Heart right ventricle (tissue), 16 donors: ENCODE data around the gene HSPG2. TPM values are rescaled to one million over a fixed set of nuclear protein-coding genes. Genes with fewer than 3 reads are reported as not detected.
A peak's percentile ranks its signal among the peaks of the same experiment; 100 is the strongest.

ENCODE experiments used
- ATAC-seq, 8 donors: fragments of 200-7000 bp; cut with Tn5 transposase; one replicate each; pipeline ENCODE4 v1.9.1; 2020; ENCODE audit warnings: mild to moderate bottlenecking in 8 of 8, moderate library complexity in 8 of 8, moderate number of reproducible peaks in 1 of 8
- DNase-seq, 2 donors: peaks; one replicate each; pipeline ENCODE4 v3.0.0-alpha.2; 2020
- H3K27ac ChIP-seq, 10 donors: fragments of 200-600 bp; sonication (generic) in 2 of 10; one replicate each; pipeline versions ENCODE4 v1.5.0 to v1.8.0; 2020 to 2022; ENCODE audit warnings: mild to moderate bottlenecking in 3 of 10
- H3K27me3 ChIP-seq, 7 donors: fragments of 200-600 bp; one replicate each; pipeline ENCODE4 v1.8.0; 2021 to 2022; ENCODE audit warnings: mild to moderate bottlenecking in 2 of 7
- H3K36me3 ChIP-seq, 9 donors: fragments of 200-600 bp; sonication (generic) in 1 of 9; one replicate each; pipeline versions ENCODE4 v1.5.0 to v1.8.0; 2020 to 2022; ENCODE audit warnings: mild to moderate bottlenecking in 2 of 9
- H3K4me1 ChIP-seq, 9 donors: fragments of 200-600 bp; sonication (generic) in 1 of 9; one replicate each; pipeline versions ENCODE4 v1.5.0 to v1.8.0; 2020 to 2022; ENCODE audit warnings: mild to moderate bottlenecking in 4 of 9
- H3K4me3 ChIP-seq, 10 donors: fragments of 200-600 bp; sonication (generic) in 2 of 10; one replicate each; pipeline versions ENCODE4 v1.5.0 to v1.8.0; 2020 to 2022; ENCODE audit warnings: mild to moderate bottlenecking in 7 of 10, moderate library complexity in 2 of 10
- H3K9me3 ChIP-seq, 11 donors: fragments of 200-600 bp in 10 of 11; sonication (generic) in 2 of 11; one replicate each; pipeline versions ENCODE4 v1.5.0 to v1.8.0; 2013 to 2022; ENCODE audit warnings: mild to moderate bottlenecking in 2 of 11, control low read depth in 1 of 11, moderate library complexity in 1 of 11
- CTCF ChIP-seq, 9 donors: fragments of 200-600 bp; sonication (generic) in 2 of 9; IDR thresholded peaks; one replicate each; pipeline versions ENCODE4 v1.5.0 to v1.8.0; 2021 to 2022; ENCODE audit warnings: antibody characterized with exemption in 9 of 9, mild to moderate bottlenecking in 5 of 9, moderate library complexity in 1 of 9
- WGBS, 2 donors: extraction: QIAGEN DNeasy Blood & Tissue Kit; methylation state at CpG; one replicate each; pipeline ENCODE4 v1.1.7; 2013; ENCODE audit warnings: inconsistent platforms in 1 of 2; 5-methylcytosine and 5-hydroxymethylcytosine counted together
- intact Hi-C, 10 donors: fragments of 100-400 bp; cut with DNase I; formaldehyde crosslinking; loops; one replicate each; pipeline versions ENCODE4 v1.11.1 to v1.14.2; 2022
- polyA plus RNA-seq, 2 donors: library from polyadenylated mRNA; stranded (reverse); fragments of 200-250 nt; gene quantifications; one replicate each; pipeline ENCODE4 v1.2.3, GENCODE V29; 2013
- total RNA-seq, 10 donors: library from RNA; stranded (reverse); fragmentation: NEBNext Ultra II Directional in 3 of 10; extraction: Animal tissue kit (Norgen Biotek cat#: 25700) in 3 of 10; gene quantifications; one replicate each; pipeline versions ENCODE4 v1.2.1 to v1.2.4, GENCODE V29; 2021 to 2023
- donor health status: Arrhythmogenic right ventricular cardiomyopathy.
- donor health status: ischemic (EF 13 %, LVEDD 7.1; RV severe dilation, severe dysfunction).
- donor health status: healthy with polysubstance abuse.
- donor health status: DM: no; HTN: yes; CAD: no.
- donor health status: DM: no; HTN: no; CAD: no.
- donor health status: ischemic (EF 25% LVEDD 6.9; RV normal size, moderate dysfunction).
- donor health status: ischemic (EF 25% LVEDD 5.7; RV mildly dilated, moderate dysfunction).
- donor health status: healthy.
- donor health status: DM: yes; HTN: yes; CAD: no.
- donor health status: Ischemic cardiomyopathy.
- donor health status: ischemic (EF 35%, LVEDD 5.7; RV mildly dilated, moderate dysfunction).
- donor health status: nonischemic (EF 11% LVEDD 7.7; RV severe dilation, severe dysfunction).
- donor health status: DM: yes; HTN: yes; CAD: no.
- donor health status: PGD.
- donor health status: ischemic (EF 29% LVEDD 5.4; RV normal size, mild dysfunction).
- donor health status: nonischemic (EF 23%, LVEDD 6.1; RV moderate dilation, normal function).

The HSPG2 gene
- total and polyA plus RNA-seq, 12 donors: 221 to 508 (median 310) TPM

GRCh38 chr1:21841852-21842466, 95.2 kb downstream of the HSPG2 start:
- no peak for TF ChIP-seq CTCF (IDR thresholded peaks at IDR 0.05)
- ATAC-seq: peak in 1 of 8 donors; percentile 5
- 89 to 91% methylated on average over 21 of the region's 21 CpGs for WGBS, 2 donors
- Histone ChIP-seq H3K27ac (no peak overlapping the region), H3K36me3 (peaks cover 0 to 100% (median 98%) of the 10 kb centered on the region in 9 donors), H3K9me3 (no peaks in the 10 kb centered on the region), H3K27me3 (no peaks in the 10 kb centered on the region), H3K4me3 (no peak overlapping the region), H3K4me1 (no peaks in the 10 kb centered on the region)
- intact Hi-C loops: no loop called here
- no peak for DNase-seq

DNA sequence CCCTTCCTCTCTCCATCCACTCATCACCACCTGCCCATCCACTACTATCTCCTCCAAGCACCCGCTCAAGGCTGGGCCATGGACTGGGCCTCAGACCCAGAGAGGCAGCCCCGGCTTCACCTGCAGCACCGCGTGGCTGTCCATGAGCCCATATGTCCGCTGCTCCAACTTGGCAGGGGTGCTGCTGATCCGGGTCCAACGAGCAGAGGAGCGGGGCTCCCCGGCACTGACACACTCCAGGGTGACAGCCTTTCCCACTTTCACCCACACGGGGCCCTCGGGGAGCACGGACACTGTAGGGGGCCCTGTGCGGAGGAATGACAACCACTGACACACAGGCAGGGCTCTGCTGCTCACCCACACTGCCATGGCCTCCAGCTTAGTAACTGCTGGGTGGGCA, 96.1 kb downstream of the HSPG2 start:
- H3K4me3 ChIP-seq: no peak overlapping the region
- 88 to 92% methylated on average over 13 of the region's 13 CpGs for WGBS, 2 donors
- H3K4me1 ChIP-seq: no peaks in the 10 kb centered on the region
- H3K27ac ChIP-seq: no peak overlapping the region
- no peak for TF ChIP-seq CTCF (IDR thresholded peaks at IDR 0.05)
- no peaks in the 10 kb centered on the region for H3K9me3 ChIP-seq
- H3K27me3 ChIP-seq: no peaks in the 10 kb centered on the region
- intact Hi-C loops: no loop called here
- peak in 1 of 8 donors; percentile 18 for ATAC-seq
- DNase-seq: no peak
- peaks cover 0 to 100% (median 98%) of the 10 kb centered on the region in 9 donors for H3K36me3 ChIP-seq

GRCh38 chr1:21839337-21840037, 97.6 kb downstream of the HSPG2 start:
- no peak for TF ChIP-seq CTCF (IDR thresholded peaks at IDR 0.05)
- 89 to 93% methylated on average over 19 of the region's 19 CpGs for WGBS, 2 donors
- no peaks in the 10 kb centered on the region for H3K27me3 ChIP-seq
- H3K4me1 ChIP-seq: no peaks in the 10 kb centered on the region
- peaks cover 4 to 100% (median 99%) of the 10 kb centered on the region in 9 donors for H3K36me3 ChIP-seq
- peaks cover 0 to 2% (median 0%) of the 10 kb centered on the region in 11 donors for H3K9me3 ChIP-seq
- no peak overlapping the region for H3K27ac ChIP-seq
- no peak for DNase-seq
- H3K4me3 ChIP-seq: no peak overlapping the region
- no peak for ATAC-seq
- intact Hi-C loops: no loop called here

DNA sequence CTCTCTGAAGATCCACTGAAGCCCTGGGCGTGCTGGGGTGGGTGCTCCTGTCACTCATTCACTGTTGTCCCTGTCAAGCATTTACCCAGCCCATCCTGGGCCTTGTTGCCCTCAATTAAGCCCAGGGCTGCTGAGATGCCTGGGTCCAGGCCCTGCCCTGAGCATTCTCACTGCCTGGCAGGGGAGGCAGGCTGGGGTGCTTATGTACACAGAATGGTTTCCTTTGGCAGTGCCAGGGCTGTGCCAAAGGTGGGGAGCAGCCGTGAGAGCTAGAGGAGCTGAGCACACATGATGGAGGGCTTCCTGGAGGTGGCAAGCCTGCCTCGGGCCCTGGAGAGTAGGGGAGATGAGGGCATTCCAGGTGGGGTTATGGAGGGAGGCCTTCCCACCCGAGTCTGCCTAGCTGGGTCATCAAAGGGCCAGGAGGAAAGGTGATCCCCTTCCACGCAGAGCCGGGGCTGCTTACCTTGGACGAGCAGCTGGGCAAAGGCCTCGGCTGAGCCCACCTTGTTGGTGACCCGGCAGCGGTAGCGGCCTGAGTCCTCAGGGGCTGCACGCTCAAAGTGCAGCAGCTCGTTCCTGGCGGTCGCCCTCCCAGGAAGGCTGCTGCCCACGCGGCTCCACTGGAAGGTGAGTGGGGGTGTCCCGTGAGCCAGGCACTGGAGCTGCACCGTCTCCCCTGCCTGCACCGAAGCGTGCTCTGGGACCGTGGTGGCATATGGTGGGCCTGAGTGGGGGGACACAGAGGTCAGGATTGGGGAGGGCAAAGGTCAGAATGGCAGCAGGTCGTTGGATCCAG, 98.6 kb downstream of the HSPG2 start:
- 90 to 91% methylated on average over 23 of the region's 23 CpGs for WGBS, 2 donors
- intact Hi-C loops: no loop called here

More for the DNA sequence above, 98.6 kb downstream of the HSPG2 start:
- H3K4me1 ChIP-seq: no peaks in the 10 kb centered on the region
- H3K9me3 ChIP-seq: peaks cover 0 to 9% (median 0%) of the 10 kb centered on the region in 11 donors
- ATAC-seq (peak in 1 of 8 donors; percentile 12), DNase-seq (no peak)
- H3K36me3 ChIP-seq: peaks cover 6 to 100% (median 99%) of the 10 kb centered on the region in 9 donors
- no peak overlapping the region for H3K4me3 ChIP-seq
- no peaks in the 10 kb centered on the region for H3K27me3 ChIP-seq
- H3K27ac ChIP-seq: no peak overlapping the region
- no peak for TF ChIP-seq CTCF (IDR thresholded peaks at IDR 0.05)
